PC-9 (cell line): Measurements from ENCODE around the gene RBM39.

Experiments used
- EZH2 ChIP-seq: fragments of 200-600 bp; sonication (generic); IDR thresholded peaks from 2 replicates; pipeline ENCODE4 v1.8.0; 2017; ENCODE audit warnings: antibody characterized with exemption, low read depth
- TF ChIP-seq, protein P1 (sequence below): fragments of 200-600 bp; sonication (generic); conservative IDR thresholded peaks from 2 replicates; pipeline ENCODE4 v1.6.1; 2017; ENCODE audit warnings: mixed run types, antibody characterized with exemption, mild to moderate bottlenecking, moderate library complexity

DNA sequence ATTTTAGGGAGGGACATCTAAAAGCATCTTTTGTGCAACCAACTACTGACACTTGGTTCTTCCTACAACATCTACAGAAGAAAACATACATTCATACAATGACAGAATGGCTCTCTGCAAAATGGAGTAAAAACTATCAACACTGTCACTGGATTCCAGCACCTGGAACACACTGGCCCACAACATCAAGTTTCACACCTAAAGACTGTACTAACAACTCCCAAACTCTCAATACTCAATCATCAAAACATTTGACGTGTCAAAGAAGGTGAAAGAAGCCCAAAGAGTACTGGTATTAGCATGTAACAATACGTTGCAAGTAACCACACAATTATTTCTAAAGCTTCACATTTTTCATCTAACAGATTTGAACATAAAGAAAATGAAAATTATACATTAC, 79.5 kb downstream of the RBM39 start:
- TF ChIP-seq, protein P1, sequence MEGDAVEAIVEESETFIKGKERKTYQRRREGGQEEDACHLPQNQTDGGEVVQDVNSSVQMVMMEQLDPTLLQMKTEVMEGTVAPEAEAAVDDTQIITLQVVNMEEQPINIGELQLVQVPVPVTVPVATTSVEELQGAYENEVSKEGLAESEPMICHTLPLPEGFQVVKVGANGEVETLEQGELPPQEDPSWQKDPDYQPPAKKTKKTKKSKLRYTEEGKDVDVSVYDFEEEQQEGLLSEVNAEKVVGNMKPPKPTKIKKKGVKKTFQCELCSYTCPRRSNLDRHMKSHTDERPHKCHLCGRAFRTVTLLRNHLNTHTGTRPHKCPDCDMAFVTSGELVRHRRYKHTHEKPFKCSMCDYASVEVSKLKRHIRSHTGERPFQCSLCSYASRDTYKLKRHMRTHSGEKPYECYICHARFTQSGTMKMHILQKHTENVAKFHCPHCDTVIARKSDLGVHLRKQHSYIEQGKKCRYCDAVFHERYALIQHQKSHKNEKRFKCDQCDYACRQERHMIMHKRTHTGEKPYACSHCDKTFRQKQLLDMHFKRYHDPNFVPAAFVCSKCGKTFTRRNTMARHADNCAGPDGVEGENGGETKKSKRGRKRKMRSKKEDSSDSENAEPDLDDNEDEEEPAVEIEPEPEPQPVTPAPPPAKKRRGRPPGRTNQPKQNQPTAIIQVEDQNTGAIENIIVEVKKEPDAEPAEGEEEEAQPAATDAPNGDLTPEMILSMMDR, result no peak
- no peak for TF ChIP-seq EZH2
